ENCODE measurements around the gene UPF3A.

DNA sequence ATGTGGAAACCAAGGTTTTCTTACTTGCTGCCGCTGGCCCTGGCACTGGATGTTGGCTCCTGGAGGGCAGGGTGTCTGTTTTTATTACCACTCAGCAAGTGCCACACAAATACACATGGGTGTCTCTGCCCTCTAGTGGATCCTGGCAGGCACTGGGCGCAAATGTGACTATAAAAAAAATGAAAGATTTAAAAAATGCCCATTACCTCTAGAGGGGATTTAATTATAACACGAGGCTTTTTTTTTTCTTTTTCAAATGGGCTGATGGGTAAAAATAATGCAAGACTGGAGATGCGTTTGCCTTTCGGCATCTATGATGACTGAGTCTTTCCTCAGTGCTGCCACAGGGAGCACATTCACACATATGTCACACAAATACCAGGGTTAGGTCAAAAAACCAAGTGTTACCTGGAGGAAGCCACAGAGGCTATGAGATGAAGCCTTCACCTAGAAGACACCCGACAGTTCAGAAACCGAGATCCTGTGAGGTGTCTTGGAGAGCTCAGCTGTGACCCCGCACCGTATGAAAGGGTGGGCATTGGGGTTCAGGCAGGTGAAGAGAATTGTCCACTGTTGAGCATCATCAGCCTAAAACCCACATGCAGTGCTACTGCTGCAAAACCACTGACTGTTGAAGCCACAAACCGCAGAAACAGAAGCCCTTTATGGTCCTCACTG is 58.6 kb downstream of the UPF3A start:
- TF ChIP-seq RFX5 (IDR thresholded peaks at IDR 0.05), result no peak
- no peak for TF ChIP-seq NR3C1 (IDR thresholded peaks at IDR 0.05)
- no peak for TF ChIP-seq POLR2A (IDR thresholded peaks at IDR 0.05; ENCODE audit: low read length)
- TF ChIP-seq RAD21 (conservative IDR thresholded peaks at IDR 0.05 in 1 of 2, IDR thresholded peaks at IDR 0.05 in 1 of 2), result peak; percentile 61 to 74
- TF ChIP-seq, protein P1, sequence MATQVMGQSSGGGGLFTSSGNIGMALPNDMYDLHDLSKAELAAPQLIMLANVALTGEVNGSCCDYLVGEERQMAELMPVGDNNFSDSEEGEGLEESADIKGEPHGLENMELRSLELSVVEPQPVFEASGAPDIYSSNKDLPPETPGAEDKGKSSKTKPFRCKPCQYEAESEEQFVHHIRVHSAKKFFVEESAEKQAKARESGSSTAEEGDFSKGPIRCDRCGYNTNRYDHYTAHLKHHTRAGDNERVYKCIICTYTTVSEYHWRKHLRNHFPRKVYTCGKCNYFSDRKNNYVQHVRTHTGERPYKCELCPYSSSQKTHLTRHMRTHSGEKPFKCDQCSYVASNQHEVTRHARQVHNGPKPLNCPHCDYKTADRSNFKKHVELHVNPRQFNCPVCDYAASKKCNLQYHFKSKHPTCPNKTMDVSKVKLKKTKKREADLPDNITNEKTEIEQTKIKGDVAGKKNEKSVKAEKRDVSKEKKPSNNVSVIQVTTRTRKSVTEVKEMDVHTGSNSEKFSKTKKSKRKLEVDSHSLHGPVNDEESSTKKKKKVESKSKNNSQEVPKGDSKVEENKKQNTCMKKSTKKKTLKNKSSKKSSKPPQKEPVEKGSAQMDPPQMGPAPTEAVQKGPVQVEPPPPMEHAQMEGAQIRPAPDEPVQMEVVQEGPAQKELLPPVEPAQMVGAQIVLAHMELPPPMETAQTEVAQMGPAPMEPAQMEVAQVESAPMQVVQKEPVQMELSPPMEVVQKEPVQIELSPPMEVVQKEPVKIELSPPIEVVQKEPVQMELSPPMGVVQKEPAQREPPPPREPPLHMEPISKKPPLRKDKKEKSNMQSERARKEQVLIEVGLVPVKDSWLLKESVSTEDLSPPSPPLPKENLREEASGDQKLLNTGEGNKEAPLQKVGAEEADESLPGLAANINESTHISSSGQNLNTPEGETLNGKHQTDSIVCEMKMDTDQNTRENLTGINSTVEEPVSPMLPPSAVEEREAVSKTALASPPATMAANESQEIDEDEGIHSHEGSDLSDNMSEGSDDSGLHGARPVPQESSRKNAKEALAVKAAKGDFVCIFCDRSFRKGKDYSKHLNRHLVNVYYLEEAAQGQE (IDR thresholded peaks at IDR 0.05), result no peak
- TF ChIP-seq, protein P2, sequence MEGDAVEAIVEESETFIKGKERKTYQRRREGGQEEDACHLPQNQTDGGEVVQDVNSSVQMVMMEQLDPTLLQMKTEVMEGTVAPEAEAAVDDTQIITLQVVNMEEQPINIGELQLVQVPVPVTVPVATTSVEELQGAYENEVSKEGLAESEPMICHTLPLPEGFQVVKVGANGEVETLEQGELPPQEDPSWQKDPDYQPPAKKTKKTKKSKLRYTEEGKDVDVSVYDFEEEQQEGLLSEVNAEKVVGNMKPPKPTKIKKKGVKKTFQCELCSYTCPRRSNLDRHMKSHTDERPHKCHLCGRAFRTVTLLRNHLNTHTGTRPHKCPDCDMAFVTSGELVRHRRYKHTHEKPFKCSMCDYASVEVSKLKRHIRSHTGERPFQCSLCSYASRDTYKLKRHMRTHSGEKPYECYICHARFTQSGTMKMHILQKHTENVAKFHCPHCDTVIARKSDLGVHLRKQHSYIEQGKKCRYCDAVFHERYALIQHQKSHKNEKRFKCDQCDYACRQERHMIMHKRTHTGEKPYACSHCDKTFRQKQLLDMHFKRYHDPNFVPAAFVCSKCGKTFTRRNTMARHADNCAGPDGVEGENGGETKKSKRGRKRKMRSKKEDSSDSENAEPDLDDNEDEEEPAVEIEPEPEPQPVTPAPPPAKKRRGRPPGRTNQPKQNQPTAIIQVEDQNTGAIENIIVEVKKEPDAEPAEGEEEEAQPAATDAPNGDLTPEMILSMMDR (IDR thresholded peaks at IDR 0.05), result peak; percentile 64
- TF ChIP-seq KDM1A (IDR thresholded peaks at IDR 0.05; ENCODE audit: low read depth), result no peak
- no peak for TF ChIP-seq ZFP36 (IDR thresholded peaks at IDR 0.05; ENCODE audit: borderline replicate concordance, partially characterized antibody)
- TF ChIP-seq NFE2L2 (conservative IDR thresholded peaks at IDR 0.05; ENCODE audit: low read length), result no peak
- TF ChIP-seq POLR2AphosphoS2 (conservative IDR thresholded peaks at IDR 0.05; ENCODE audit: low read length), result no peak
- TF ChIP-seq RCOR1 (IDR thresholded peaks at IDR 0.05; ENCODE audit: low read depth, low read length), result no peak
- TF ChIP-seq, protein P3, sequence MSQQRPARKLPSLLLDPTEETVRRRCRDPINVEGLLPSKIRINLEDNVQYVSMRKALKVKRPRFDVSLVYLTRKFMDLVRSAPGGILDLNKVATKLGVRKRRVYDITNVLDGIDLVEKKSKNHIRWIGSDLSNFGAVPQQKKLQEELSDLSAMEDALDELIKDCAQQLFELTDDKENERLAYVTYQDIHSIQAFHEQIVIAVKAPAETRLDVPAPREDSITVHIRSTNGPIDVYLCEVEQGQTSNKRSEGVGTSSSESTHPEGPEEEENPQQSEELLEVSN (IDR thresholded peaks at IDR 0.05; ENCODE audit: borderline replicate concordance, low read depth), result no peak
- no peak for TF ChIP-seq PHF8 (IDR thresholded peaks at IDR 0.05; ENCODE audit: borderline replicate concordance, low read depth)
- TF ChIP-seq, protein P4, sequence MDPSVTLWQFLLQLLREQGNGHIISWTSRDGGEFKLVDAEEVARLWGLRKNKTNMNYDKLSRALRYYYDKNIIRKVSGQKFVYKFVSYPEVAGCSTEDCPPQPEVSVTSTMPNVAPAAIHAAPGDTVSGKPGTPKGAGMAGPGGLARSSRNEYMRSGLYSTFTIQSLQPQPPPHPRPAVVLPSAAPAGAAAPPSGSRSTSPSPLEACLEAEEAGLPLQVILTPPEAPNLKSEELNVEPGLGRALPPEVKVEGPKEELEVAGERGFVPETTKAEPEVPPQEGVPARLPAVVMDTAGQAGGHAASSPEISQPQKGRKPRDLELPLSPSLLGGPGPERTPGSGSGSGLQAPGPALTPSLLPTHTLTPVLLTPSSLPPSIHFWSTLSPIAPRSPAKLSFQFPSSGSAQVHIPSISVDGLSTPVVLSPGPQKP (IDR thresholded peaks at IDR 0.05; ENCODE audit: low read depth, low read length), result no peak

All from A549 (cell line).